GM10266 (cell line): Measurements from ENCODE around the gene LRRC1.

ENCODE experiments used
- DNase-seq: peaks from one replicate; pipeline ENCODE4 v3.0.0; 2012; ENCODE audit errors: extremely low spot score
- CTCF ChIP-seq: IDR thresholded peaks from 2 replicates; pipeline ENCODE4 v1.5.1; 2012; ENCODE audit warnings: mild to moderate bottlenecking, low read depth; ENCODE audit not compliant: control insufficient read depth, insufficient read depth; ENCODE audit errors: missing control alignments

Gene LRRC1

GRCh38 chr6:53962646-53963045 lies 167.8 kb downstream of the LRRC1 start:
- DNase-seq: no peak
- no peak for TF ChIP-seq CTCF

- DNase-seq: no peak
Measured at GRCh38 chr6:53967415-53967814, 172.6 kb downstream of the LRRC1 start.

More at GRCh38 chr6:53967415-53967814, 172.6 kb downstream of the LRRC1 start:
- no peak for TF ChIP-seq CTCF
